ENCODE results near the gene STAB1.

- no peak for TF ChIP-seq POLR2AphosphoS5 (IDR thresholded peaks at IDR 0.05)
- TF ChIP-seq CTCF (IDR thresholded peaks at IDR 0.05), result no peak
Measured at GRCh38 chr3:52487788-52488691, 7.1 kb upstream of the STAB1 start.
